ENCODE results near the gene DIAPH2.

DIAPH2 gene

GRCh38 chrX:97563531-97564133 is 879.0 kb downstream of the DIAPH2 start:
- POLR2A ChIA-PET = no interaction called here
- no peak for DNase-seq (ENCODE audit: extremely low spot score)
- no peak for TF ChIP-seq SP1 (IDR thresholded peaks at IDR 0.05)
- TF ChIP-seq CTBP1 (IDR thresholded peaks at IDR 0.05; ENCODE audit: borderline replicate concordance) = no peak
- no peak for TF ChIP-seq ELF4 (IDR thresholded peaks at IDR 0.05)
- no peak for TF ChIP-seq BHLHE40 (IDR thresholded peaks at IDR 0.05; ENCODE audit: borderline replicate concordance)
- no peak for TF ChIP-seq FOXM1 (IDR thresholded peaks at IDR 0.05; ENCODE audit: borderline replicate concordance)
- TF ChIP-seq, protein P1, sequence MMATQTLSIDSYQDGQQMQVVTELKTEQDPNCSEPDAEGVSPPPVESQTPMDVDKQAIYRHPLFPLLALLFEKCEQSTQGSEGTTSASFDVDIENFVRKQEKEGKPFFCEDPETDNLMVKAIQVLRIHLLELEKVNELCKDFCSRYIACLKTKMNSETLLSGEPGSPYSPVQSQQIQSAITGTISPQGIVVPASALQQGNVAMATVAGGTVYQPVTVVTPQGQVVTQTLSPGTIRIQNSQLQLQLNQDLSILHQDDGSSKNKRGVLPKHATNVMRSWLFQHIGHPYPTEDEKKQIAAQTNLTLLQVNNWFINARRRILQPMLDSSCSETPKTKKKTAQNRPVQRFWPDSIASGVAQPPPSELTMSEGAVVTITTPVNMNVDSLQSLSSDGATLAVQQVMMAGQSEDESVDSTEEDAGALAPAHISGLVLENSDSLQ (IDR thresholded peaks at IDR 0.05) = no peak
- TF ChIP-seq FOXA1 (IDR thresholded peaks at IDR 0.05) = no peak
- no peak for TF ChIP-seq HDGF (IDR thresholded peaks at IDR 0.05; ENCODE audit: borderline replicate concordance)
- no peak for TF ChIP-seq L3MBTL2 (conservative IDR thresholded peaks at IDR 0.05)
- no peak for TF ChIP-seq SUZ12 (IDR thresholded peaks at IDR 0.05)
- no peak for TF ChIP-seq LEF1 (IDR thresholded peaks at IDR 0.05; ENCODE audit: borderline replicate concordance)
- no peak for TF ChIP-seq NFRKB (IDR thresholded peaks at IDR 0.05)
- no peak for TF ChIP-seq TARDBP (IDR thresholded peaks at IDR 0.05)
- no peak for TF ChIP-seq ZNF384 (IDR thresholded peaks at IDR 0.05)
- TF ChIP-seq ARNT (IDR thresholded peaks at IDR 0.05) = no peak
- TF ChIP-seq FOXK2 (IDR thresholded peaks at IDR 0.05) = no peak
- CTCF ChIA-PET = no interaction called here

DNA sequence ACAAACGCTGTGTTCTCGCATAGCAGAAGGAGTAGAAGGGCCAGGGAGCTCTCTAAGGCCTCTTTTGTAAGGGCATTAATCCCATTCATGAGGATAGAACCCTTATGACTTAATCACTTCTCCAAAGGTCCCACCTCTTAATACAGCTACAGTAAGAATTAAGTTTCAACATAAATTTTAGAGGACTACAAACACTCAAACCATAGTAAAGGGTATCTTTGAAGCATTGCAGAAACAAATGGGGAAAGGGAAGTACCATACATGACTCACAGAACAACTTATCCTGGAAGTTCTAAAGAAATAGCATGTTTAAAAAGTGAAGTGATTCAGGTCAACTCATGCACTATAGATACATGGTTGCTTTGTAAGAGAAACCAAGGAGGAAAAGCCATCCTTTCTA is 879.9 kb downstream of the DIAPH2 start:
- CTCF ChIA-PET = no interaction called here
- no peak for TF ChIP-seq LEF1 (IDR thresholded peaks at IDR 0.05; ENCODE audit: borderline replicate concordance)
- no peak for DNase-seq (ENCODE audit: extremely low spot score)
- POLR2A ChIA-PET = interaction anchor here (0.7 kb wide), 1 partner anchor 10 kb away, joined by 5 read pairs; no protein-coding TSS in a partner anchor

DNA sequence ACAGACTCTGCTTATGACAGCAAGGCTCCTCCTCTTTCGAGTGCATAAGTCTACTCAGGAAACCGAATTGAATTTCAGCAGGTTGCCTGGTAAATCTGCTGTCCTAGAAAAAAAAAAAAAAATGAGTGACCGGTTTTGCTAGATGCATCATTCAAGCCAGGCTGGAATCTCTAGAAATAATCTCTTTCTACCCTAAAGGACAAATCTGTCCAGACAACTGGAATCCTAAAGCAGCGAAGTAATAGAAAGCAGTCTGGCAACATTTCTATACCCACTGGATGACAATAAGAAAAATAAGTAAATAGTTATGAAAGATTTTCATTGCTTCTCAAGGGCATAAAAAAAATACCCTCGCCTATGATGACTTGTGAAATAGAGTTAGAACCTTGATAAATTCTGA is 902.5 kb downstream of the DIAPH2 start:
- ChIA-PET CTCF (no interaction called here), POLR2A (no interaction called here)
- no peak for DNase-seq (ENCODE audit: extremely low spot score)
- no peak for TF ChIP-seq LEF1 (IDR thresholded peaks at IDR 0.05; ENCODE audit: borderline replicate concordance)
- TF ChIP-seq HDGF (IDR thresholded peaks at IDR 0.05; ENCODE audit: borderline replicate concordance) = no peak
- TF ChIP-seq SUZ12 (IDR thresholded peaks at IDR 0.05) = no peak

GRCh38 chrX:97594646-97595224 is 910.1 kb downstream of the DIAPH2 start:
- POLR2A ChIA-PET = no interaction called here
- DNase-seq (ENCODE audit: extremely low spot score) = no peak
- CTCF ChIA-PET = interaction anchor here (0.5 to 0.9 kb wide), 2 partner anchors 136 to 481 kb away, joined by 3 read pairs; no protein-coding TSS in a partner anchor
- TF ChIP-seq LEF1 (IDR thresholded peaks at IDR 0.05; ENCODE audit: borderline replicate concordance) (no peak), ARNT (IDR thresholded peaks at IDR 0.05) (no peak), TARDBP (IDR thresholded peaks at IDR 0.05) (no peak), FOXA1 (IDR thresholded peaks at IDR 0.05) (no peak), SUZ12 (IDR thresholded peaks at IDR 0.05) (no peak), NFRKB (IDR thresholded peaks at IDR 0.05) (no peak), L3MBTL2 (conservative IDR thresholded peaks at IDR 0.05) (no peak), FOXK2 (IDR thresholded peaks at IDR 0.05) (no peak), CTBP1 (IDR thresholded peaks at IDR 0.05; ENCODE audit: borderline replicate concordance) (no peak), FOXM1 (IDR thresholded peaks at IDR 0.05; ENCODE audit: borderline replicate concordance) (no peak), BHLHE40 (IDR thresholded peaks at IDR 0.05; ENCODE audit: borderline replicate concordance) (no peak), ELF4 (IDR thresholded peaks at IDR 0.05) (no peak), ZNF384 (IDR thresholded peaks at IDR 0.05) (no peak), HDGF (IDR thresholded peaks at IDR 0.05; ENCODE audit: borderline replicate concordance) (no peak), SP1 (IDR thresholded peaks at IDR 0.05) (no peak)
- TF ChIP-seq, protein P1 (IDR thresholded peaks at IDR 0.05) = no peak

DNA sequence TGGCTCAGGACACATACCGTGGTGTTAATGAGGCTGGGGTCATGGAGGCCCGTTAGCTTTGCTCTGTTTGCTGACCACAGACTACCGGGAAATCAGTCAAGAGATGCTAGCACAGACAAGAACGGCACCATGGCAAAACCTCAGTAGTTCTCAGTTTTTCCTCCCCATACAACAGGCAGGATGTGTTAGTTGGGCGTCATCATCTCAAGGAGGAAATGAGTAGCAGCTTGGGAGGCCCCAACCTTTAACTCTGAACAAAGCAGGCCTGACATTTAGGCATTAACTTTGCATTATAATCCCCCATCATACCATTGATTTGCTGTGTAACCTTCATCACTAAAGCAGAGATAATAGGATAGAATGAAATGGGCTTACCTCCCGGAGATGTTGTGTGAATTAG is 913.3 kb downstream of the DIAPH2 start:
- no peak for DNase-seq (ENCODE audit: extremely low spot score)
- ChIA-PET CTCF (no interaction called here), POLR2A (no interaction called here)
- TF ChIP-seq LEF1 (IDR thresholded peaks at IDR 0.05; ENCODE audit: borderline replicate concordance) (no peak), CTBP1 (IDR thresholded peaks at IDR 0.05; ENCODE audit: borderline replicate concordance) (no peak), ARNT (IDR thresholded peaks at IDR 0.05) (no peak), ELF4 (IDR thresholded peaks at IDR 0.05) (no peak), SP1 (IDR thresholded peaks at IDR 0.05) (no peak)
- TF ChIP-seq, protein P1 (IDR thresholded peaks at IDR 0.05) = no peak

DNA sequence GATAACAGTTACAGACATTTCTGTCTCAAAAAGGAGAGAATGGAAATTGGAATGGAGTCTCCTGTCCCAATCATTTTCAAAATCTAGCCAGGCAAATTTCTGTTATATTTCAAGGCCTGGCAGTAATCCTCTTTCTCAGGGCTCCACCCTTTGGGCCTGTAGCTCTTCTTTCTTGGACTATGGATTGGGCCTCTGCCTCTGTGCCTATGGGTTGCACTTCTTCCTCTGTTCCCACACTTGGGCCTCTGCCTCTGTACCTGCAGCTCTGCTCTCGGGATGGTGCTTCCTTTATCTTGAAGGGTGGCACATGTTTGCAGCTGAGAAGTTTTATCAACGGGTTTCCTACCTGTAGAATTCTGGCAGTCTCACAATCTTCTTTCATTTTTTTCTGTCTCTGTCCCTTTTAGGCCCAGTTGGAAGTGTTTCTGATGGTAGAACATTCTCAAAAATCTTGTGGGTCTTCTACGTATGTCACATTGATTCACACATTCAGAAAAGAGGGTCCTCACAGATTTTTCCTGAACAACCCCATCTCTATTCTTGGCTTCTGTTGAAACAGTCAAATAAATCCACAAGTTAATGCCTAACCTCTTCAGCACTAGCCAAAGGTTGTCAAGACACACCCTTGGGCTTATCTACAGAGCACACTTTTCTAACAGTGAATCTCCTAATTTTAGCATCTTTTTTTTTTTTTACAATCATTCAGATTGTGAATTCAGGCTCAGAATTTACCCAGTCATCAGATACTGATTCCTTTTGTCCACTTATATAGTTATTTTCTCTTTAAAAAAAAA is 918.0 kb downstream of the DIAPH2 start:
- ChIA-PET CTCF (no interaction called here), POLR2A (no interaction called here)
- DNase-seq (ENCODE audit: extremely low spot score) = no peak
- no peak for TF ChIP-seq TARDBP (IDR thresholded peaks at IDR 0.05)
- no peak for TF ChIP-seq HDGF (IDR thresholded peaks at IDR 0.05; ENCODE audit: borderline replicate concordance)
- TF ChIP-seq BHLHE40 (IDR thresholded peaks at IDR 0.05; ENCODE audit: borderline replicate concordance) = no peak
- no peak for TF ChIP-seq NFRKB (IDR thresholded peaks at IDR 0.05)
- TF ChIP-seq L3MBTL2 (conservative IDR thresholded peaks at IDR 0.05) = no peak
- TF ChIP-seq LEF1 (IDR thresholded peaks at IDR 0.05; ENCODE audit: borderline replicate concordance) = no peak
- TF ChIP-seq SUZ12 (IDR thresholded peaks at IDR 0.05) = no peak
- TF ChIP-seq ARNT (IDR thresholded peaks at IDR 0.05) = no peak
